ENCODE results near the gene NRCAM. TPM values are rescaled to one million over a fixed set of nuclear protein-coding genes. Genes with fewer than 3 reads are reported as not detected.

NRCAM gene
- polyA plus RNA-seq, 2 of the 4 experiments (the other 2 are of a cell fraction) = 129 to 210 TPM

DNA sequence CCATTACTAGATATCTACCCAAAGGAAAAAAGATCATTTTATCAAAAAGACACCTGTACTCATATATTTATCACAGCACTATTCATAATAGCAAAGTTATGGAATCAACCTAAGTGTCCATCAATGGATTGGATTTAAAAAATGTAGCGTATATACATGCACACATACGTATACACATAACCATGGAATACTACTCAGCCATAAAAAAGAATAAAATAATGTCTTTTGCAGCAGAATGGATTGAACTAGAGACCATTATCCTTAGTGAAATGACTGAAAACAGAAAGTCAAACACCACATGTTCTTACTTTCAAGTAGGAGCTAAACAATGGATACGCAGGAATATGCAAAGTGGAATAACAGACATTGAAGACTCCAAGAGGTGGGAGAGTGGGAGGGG lies 168.4 kb downstream of the NRCAM start:
- no peak for FAIRE-seq
- Histone ChIP-seq H3K4me1 (peaks cover 81% of the 10 kb centered on the region), H3K27ac (no peak overlapping the region; a peak in 1 of 6 replicates), H3K4me2 (no peak overlapping the region), H3K4me3 (no peak overlapping the region), H3K9me3 (no peaks in the 10 kb centered on the region)
- ChIA-PET POLR2A (no interaction called here), CTCF (no interaction called here)
- DNase-seq (ENCODE audit: low read depth in 1 of 2, low spot score in 1 of 2) = no peak
- 93% methylated on average over 3 of the region's 3 CpGs for WGBS (ENCODE audit: missing lambda C conversion rate)
- ATAC-seq = no peak
- TF ChIP-seq, protein P1, sequence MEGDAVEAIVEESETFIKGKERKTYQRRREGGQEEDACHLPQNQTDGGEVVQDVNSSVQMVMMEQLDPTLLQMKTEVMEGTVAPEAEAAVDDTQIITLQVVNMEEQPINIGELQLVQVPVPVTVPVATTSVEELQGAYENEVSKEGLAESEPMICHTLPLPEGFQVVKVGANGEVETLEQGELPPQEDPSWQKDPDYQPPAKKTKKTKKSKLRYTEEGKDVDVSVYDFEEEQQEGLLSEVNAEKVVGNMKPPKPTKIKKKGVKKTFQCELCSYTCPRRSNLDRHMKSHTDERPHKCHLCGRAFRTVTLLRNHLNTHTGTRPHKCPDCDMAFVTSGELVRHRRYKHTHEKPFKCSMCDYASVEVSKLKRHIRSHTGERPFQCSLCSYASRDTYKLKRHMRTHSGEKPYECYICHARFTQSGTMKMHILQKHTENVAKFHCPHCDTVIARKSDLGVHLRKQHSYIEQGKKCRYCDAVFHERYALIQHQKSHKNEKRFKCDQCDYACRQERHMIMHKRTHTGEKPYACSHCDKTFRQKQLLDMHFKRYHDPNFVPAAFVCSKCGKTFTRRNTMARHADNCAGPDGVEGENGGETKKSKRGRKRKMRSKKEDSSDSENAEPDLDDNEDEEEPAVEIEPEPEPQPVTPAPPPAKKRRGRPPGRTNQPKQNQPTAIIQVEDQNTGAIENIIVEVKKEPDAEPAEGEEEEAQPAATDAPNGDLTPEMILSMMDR (IDR thresholded peaks at IDR 0.05) = no peak
- TF ChIP-seq HOXB5 (CRISPR knock-in tag; IDR thresholded peaks at IDR 0.05) (0 out of 2 replicates have a peak, but pooled peaks have one; percentile 7), KDM5A (IDR thresholded peaks at IDR 0.05) (no peak), GATA3 (IDR thresholded peaks at IDR 0.05; ENCODE audit: borderline replicate concordance) (no peak), MAZ (IDR thresholded peaks at IDR 0.05; ENCODE audit: borderline replicate concordance, low read depth, low read length) (no peak), PHF8 (IDR thresholded peaks at IDR 0.05; ENCODE audit: borderline replicate concordance, low read depth) (no peak)

DNA sequence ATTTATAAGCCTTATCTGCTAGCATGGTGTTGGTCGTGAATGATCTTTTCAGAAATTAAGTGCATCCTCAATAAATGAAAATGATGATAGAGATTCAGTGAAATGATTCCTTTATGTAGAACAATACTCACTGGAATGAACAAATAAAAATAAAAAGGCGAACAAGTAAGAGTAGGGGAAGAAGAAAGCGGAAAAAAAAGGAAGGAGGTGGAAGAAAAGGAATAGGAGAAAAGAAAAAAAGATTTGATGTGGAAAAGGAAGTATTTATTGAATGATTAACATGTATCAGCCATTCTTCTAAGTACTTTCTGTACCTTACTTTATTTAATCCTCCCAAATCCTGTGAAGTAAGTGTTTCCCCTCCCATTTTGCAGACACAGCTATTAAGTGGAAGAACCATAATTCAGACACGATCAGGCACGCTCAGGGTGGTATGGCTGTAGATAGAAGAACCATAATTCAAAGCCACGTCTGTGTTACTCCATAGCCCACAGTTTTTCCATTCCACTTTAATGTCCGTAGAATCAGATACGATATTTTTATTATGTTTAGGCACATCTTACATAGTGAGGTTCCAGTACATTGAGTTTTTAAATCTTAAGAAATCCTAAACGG lies 169.8 kb downstream of the NRCAM start:
- ATAC-seq (no peak), FAIRE-seq (no peak), DNase-seq (ENCODE audit: low read depth in 1 of 2, low spot score in 1 of 2) (no peak)
- POLR2A ChIA-PET = no interaction called here
- Histone ChIP-seq H3K4me1 (peaks cover 81% of the 10 kb centered on the region), H3K9me3 (no peaks in the 10 kb centered on the region), H3K27ac (no peak overlapping the region; a peak in 1 of 6 replicates), H3K4me3 (no peak overlapping the region), H3K4me2 (no peak overlapping the region)
- 94% methylated on average over 9 of the region's 9 CpGs for WGBS (ENCODE audit: missing lambda C conversion rate)
- no peak for TF ChIP-seq SREBF2 (IDR thresholded peaks at IDR 0.05)
- no peak for TF ChIP-seq RAD21 (conservative IDR thresholded peaks at IDR 0.05 in 1 of 2, IDR thresholded peaks at IDR 0.05 in 1 of 2)
- no peak for TF ChIP-seq HDAC2 (IDR thresholded peaks at IDR 0.05)
- no peak for TF ChIP-seq ZC3H11A (IDR thresholded peaks at IDR 0.05)
- TF ChIP-seq ZSCAN20 (CRISPR knock-in tag; IDR thresholded peaks at IDR 0.05) = no peak
- TF ChIP-seq RNF2 (IDR thresholded peaks at IDR 0.05; ENCODE audit: borderline replicate concordance, low read depth) = no peak
- no peak for TF ChIP-seq EHF (CRISPR knock-in tag; IDR thresholded peaks at IDR 0.05)
- TF ChIP-seq JUNB (IDR thresholded peaks at IDR 0.05) = no peak
- no peak for TF ChIP-seq RARB (CRISPR knock-in tag; IDR thresholded peaks at IDR 0.05)
- TF ChIP-seq TFCP2L1 (CRISPR knock-in tag; IDR thresholded peaks at IDR 0.05) = no peak
- no peak for TF ChIP-seq FOXS1 (CRISPR knock-in tag; IDR thresholded peaks at IDR 0.05)
- no peak for TF ChIP-seq SMC3 (IDR thresholded peaks at IDR 0.05)
- TF ChIP-seq, protein P2, sequence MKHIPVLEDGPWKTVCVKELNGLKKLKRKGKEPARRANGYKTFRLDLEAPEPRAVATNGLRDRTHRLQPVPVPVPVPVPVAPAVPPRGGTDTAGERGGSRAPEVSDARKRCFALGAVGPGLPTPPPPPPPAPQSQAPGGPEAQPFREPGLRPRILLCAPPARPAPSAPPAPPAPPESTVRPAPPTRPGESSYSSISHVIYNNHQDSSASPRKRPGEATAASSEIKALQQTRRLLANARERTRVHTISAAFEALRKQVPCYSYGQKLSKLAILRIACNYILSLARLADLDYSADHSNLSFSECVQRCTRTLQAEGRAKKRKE (CRISPR knock-in tag; IDR thresholded peaks at IDR 0.05; ENCODE audit: low read depth) = no peak
- TF ChIP-seq MAZ (IDR thresholded peaks at IDR 0.05; ENCODE audit: borderline replicate concordance, low read depth, low read length) = no peak
- TF ChIP-seq HEYL (CRISPR knock-in tag; IDR thresholded peaks at IDR 0.05) = no peak
- TF ChIP-seq PHF8 (IDR thresholded peaks at IDR 0.05; ENCODE audit: borderline replicate concordance, low read depth) = no peak
- no peak for TF ChIP-seq CHD4 (IDR thresholded peaks at IDR 0.05; ENCODE audit: borderline replicate concordance)
- TF ChIP-seq POLR2AphosphoS2 (conservative IDR thresholded peaks at IDR 0.05; ENCODE audit: low read length) = no peak
- CTCF ChIA-PET = no interaction called here

DNA sequence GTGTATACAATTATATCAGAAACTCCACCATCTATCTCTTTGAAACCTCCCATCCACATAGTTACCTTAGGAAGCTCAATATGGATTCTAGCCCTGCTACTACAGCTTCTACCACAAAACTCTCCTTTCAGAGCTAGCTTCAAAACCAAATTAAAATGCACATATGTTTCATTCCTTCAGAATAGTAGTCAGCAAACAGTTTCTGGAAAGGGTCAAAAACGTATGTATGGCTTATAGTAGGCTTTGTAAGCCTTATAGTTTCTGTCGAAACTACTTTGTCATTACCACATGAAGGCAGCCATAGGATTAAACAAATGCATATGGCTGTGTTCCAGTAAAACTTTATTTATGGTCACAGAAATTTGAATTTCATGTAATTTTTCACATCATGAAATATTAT lies 170.5 kb downstream of the NRCAM start:
- WGBS (ENCODE audit: missing lambda C conversion rate) = 79% methylated on average over 2 of the region's 2 CpGs

More for the DNA sequence above, 170.5 kb downstream of the NRCAM start:
- peaks cover 81% of the 10 kb centered on the region for H3K4me1 ChIP-seq
- ChIA-PET CTCF (no interaction called here), POLR2A (no interaction called here)
- DNase-seq (ENCODE audit: low read depth in 1 of 2, low spot score in 1 of 2) (no peak), FAIRE-seq (no peak), ATAC-seq (no peak)
- H3K9me3 ChIP-seq = no peaks in the 10 kb centered on the region
- TF ChIP-seq SREBF2 (IDR thresholded peaks at IDR 0.05) (no peak), HOXA7 (CRISPR knock-in tag; IDR thresholded peaks at IDR 0.05) (no peak), ESRRA (IDR thresholded peaks at IDR 0.05; ENCODE audit: borderline replicate concordance, low read length) (no peak), RCOR1 (IDR thresholded peaks at IDR 0.05; ENCODE audit: low read depth, low read length) (no peak), RAD21 (conservative IDR thresholded peaks at IDR 0.05 in 1 of 2, IDR thresholded peaks at IDR 0.05 in 1 of 2) (no peak), RARB (CRISPR knock-in tag; IDR thresholded peaks at IDR 0.05) (no peak), RFX5 (IDR thresholded peaks at IDR 0.05) (no peak), RNF2 (IDR thresholded peaks at IDR 0.05; ENCODE audit: borderline replicate concordance, low read depth) (no peak), PHF8 (IDR thresholded peaks at IDR 0.05; ENCODE audit: borderline replicate concordance, low read depth) (no peak), BHLHE40 (IDR thresholded peaks at IDR 0.05; ENCODE audit: low read depth, low read length) (no peak), ZC3H11A (IDR thresholded peaks at IDR 0.05) (no peak)
- TF ChIP-seq, protein P3, sequence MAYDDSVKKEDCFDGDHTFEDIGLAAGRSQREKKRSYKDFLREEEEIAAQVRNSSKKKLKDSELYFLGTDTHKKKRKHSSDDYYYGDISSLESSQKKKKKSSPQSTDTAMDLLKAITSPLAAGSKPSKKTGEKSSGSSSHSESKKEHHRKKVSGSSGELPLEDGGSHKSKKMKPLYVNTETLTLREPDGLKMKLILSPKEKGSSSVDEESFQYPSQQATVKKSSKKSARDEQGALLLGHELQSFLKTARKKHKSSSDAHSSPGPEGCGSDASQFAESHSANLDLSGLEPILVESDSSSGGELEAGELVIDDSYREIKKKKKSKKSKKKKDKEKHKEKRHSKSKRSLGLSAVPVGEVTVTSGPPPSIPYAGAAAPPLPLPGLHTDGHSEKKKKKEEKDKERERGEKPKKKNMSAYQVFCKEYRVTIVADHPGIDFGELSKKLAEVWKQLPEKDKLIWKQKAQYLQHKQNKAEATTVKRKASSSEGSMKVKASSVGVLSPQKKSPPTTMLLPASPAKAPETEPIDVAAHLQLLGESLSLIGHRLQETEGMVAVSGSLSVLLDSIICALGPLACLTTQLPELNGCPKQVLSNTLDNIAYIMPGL (CRISPR knock-in tag; IDR thresholded peaks at IDR 0.05; ENCODE audit: borderline replicate concordance) = no peak
- peak overlapping the region; percentile 41 to 72; a peak in 2 of 6 replicates for H3K27ac ChIP-seq
- H3K4me2 ChIP-seq = no peak overlapping the region
- no peak overlapping the region for H3K4me3 ChIP-seq
